Measurements from ENCODE around the gene CHMP5.

DNA sequence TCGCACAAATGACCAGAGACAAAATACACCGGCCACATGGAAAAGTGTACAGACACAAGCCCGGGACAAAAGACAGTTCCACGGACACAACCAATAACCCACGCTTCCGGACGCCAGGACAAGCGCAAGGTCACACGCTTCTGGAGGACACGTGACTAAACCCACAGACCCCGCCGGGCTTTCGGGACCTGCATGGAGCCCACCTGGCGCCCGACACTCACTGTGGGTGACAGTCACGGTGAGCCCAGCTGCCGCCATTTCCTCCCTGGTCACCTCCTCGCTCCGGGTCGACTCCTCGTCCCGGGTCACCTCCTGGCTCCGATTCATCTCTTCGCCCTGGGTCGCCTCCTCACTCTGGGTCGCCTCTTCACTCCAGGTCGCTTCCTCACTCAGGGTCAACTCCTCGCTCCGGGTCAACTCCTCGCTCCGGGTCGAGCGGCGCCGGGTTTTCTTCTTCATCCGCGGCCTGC lies 811 bp upstream of the CHMP5 start:
- no peak for TF ChIP-seq SNAI2 (CRISPR knock-in tag; IDR thresholded peaks at IDR 0.05)
- TF ChIP-seq, protein P1, sequence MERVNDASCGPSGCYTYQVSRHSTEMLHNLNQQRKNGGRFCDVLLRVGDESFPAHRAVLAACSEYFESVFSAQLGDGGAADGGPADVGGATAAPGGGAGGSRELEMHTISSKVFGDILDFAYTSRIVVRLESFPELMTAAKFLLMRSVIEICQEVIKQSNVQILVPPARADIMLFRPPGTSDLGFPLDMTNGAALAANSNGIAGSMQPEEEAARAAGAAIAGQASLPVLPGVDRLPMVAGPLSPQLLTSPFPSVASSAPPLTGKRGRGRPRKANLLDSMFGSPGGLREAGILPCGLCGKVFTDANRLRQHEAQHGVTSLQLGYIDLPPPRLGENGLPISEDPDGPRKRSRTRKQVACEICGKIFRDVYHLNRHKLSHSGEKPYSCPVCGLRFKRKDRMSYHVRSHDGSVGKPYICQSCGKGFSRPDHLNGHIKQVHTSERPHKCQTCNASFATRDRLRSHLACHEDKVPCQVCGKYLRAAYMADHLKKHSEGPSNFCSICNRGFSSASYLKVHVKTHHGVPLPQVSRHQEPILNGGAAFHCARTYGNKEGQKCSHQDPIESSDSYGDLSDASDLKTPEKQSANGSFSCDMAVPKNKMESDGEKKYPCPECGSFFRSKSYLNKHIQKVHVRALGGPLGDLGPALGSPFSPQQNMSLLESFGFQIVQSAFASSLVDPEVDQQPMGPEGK (CRISPR knock-in tag; IDR thresholded peaks at IDR 0.05; ENCODE audit: borderline replicate concordance) = no peak
